ENCODE data around the gene NPTX1. TPM values are rescaled to one million over a fixed set of nuclear protein-coding genes. Genes with fewer than 3 reads are reported as not detected.

The NPTX1 gene
- total and polyA plus RNA-seq, 9 of the 15 experiments (the other 6 are each of a cell fraction or from before 2014, with no cell fraction given), result 0.04 TPM; not detected in 8

DNA sequence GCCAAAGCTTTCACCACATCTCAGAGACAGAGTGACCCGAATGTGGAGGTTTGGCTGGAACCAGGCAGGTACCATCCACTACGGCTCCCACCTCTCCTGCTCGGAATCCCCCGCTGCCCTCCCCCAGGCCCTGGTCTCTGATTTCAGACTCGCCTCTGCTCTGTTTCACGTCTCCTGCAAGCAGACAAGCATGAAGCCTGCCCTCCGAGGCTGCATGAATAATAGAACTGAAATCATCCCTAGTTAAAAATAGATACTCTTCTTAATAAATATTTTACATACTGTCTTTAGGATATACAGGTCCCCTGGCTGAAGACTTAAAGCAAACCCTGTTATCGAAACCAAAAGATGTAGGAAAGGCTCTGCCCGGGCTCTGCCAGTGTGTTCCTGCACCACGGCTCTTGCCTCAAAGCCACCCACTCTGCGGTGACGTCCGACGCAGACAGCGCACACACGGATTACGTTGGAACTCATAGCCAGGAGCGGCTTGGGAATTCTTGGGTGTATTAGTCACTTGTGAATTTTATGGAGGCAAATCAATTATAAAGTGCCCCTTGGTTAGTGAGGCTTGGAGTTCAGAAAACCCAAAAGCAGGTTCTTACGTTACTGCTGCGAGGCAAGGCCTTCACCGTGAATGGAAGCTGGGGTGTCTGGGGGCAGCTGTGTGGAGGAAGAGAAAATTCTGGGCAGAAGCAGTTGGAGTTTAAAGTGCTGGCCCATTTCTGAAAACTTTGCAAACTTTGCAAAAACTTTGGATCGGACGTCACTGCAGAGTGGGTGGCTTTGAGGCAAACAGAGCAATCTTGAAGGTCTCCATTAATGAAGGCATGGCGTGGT, 25.6 kb upstream of the NPTX1 start:
- Histone ChIP-seq H3K4me2 (ENCODE audit: insufficient read depth, low read length) (peak overlapping the region; percentile 62), H4K20me1 (replicated peaks; ENCODE audit: control insufficient read depth, insufficient read depth, low read length) (no peaks in the 10 kb centered on the region), H3K27ac (ENCODE audit: extremely low read depth, low read depth, low read length) (no peak overlapping the region), H2AFZ (ENCODE audit: low read depth, low read length) (peak overlapping the region; percentile 8; the same call in 1 of the 2 replicates), H3K27me3 (ENCODE audit: control insufficient read depth in 2 of 2, insufficient read depth in 2 of 2, low read length in 2 of 2) (peaks cover 42 to 68% of the 10 kb centered on the region in 2 experiments; a peak in 4 of 5 replicates), H3K79me2 (ENCODE audit: control insufficient read depth, insufficient read depth, low read length) (no peaks in the 10 kb centered on the region), H3K4me1 (replicated peaks in 1 of 2; ENCODE audit: control insufficient read depth in 2 of 2, insufficient read depth in 2 of 2, low read length in 2 of 2) (peaks cover 0 to 23% of the 10 kb centered on the region in 2 experiments; a peak in 3 of 5 replicates), H3K9me3 (replicated peaks; ENCODE audit: control insufficient read depth, insufficient read depth, low read depth, low read length) (no peaks in the 10 kb centered on the region), H3K9ac (ENCODE audit: insufficient read depth in 1 of 2, low read depth in 2 of 2, low read length in 2 of 2) (peak overlapping the region in 1 of 2 experiments; percentile 68; a peak in 2 of 4 replicates), H3K9me1 (ENCODE audit: control insufficient read depth, insufficient read depth, low read length) (no peaks in the 10 kb centered on the region), H3K36me3 (ENCODE audit: control insufficient read depth, insufficient read depth, low read length) (no peaks in the 10 kb centered on the region), H3K4me3 (no peak overlapping the region)
- POLR2A ChIA-PET, result interaction anchor here (0.6 kb wide), 1 partner anchor 62 kb away, joined by 3 read pairs; no protein-coding TSS in a partner anchor
- DNase-seq (ENCODE audit: extremely low read depth in 1 of 4, low spot score in 3 of 4), result no peak
- FAIRE-seq, result no peak
- CTCF ChIA-PET (ENCODE audit: low intra/inter-chr PET ratio), result no interaction called here
- WGBS (ENCODE audit: insufficient coverage, low coverage, missing lambda C conversion rate), result 22% methylated on average over 24 of the region's 24 CpGs
- intact Hi-C loops (cut with micrococcal nuclease), result no loop called here
- in situ Hi-C loops (cut with MboI), result no loop called here
- BruUV-seq (replicated peaks), result no TSS peak
- no peak for TF ChIP-seq RFX7 (CRISPR knock-in tag; IDR thresholded peaks at IDR 0.05)
- TF ChIP-seq, protein P1, sequence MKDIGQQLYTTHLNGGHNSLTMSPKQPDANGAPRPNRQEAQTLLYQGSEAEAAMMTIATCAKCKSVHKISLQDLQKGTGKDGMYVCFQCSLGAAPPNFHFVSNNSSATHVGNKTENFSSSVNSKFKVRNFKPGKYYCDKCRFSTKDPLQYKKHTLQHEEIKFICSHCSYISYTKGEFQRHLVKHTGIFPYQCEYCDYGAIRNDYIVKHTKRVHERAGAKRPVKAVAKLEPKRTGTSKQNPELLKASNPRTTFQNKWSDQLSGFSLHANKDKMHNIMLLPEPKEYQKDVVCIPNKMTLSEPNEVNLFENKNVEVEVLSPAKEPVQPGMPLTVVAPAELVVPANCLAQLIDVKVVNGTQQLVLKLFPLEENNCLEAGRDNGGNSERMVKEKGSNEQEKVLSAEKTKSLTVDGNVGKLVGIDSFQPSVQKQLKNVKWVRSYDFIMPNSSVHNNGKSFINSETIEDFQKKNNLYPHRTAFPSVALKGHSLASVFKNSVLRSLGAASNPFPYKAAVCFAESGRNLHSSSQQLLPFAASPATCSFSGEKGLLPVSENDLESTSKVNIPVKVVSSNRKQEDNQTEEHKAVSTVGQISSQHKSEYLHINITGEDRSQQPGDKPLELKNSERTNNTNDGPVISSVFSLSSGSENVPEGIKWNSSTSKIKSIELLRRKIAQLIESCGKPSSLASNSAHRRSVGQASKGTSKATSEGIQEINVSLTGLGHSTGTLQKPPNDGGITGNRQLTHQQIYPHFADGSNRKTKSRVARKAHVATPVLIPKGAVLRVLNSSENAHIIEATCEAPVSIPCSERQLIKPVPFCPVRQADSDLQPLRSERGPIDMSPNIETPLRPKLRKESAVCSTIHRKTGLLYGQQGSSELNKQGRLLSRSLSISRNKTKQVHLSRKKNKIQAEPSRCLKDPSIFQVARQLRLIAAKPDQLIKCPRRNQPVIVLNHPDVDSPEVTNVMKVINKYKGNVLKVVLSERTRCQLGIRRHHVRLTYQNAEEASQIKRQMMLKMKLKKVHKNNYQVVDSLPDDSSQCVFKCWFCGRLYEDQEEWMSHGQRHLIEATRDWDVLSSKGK (CRISPR knock-in tag; IDR thresholded peaks at IDR 0.05), result no peak
- TF ChIP-seq, protein P2, sequence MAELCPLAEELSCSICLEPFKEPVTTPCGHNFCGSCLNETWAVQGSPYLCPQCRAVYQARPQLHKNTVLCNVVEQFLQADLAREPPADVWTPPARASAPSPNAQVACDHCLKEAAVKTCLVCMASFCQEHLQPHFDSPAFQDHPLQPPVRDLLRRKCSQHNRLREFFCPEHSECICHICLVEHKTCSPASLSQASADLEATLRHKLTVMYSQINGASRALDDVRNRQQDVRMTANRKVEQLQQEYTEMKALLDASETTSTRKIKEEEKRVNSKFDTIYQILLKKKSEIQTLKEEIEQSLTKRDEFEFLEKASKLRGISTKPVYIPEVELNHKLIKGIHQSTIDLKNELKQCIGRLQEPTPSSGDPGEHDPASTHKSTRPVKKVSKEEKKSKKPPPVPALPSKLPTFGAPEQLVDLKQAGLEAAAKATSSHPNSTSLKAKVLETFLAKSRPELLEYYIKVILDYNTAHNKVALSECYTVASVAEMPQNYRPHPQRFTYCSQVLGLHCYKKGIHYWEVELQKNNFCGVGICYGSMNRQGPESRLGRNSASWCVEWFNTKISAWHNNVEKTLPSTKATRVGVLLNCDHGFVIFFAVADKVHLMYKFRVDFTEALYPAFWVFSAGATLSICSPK (IDR thresholded peaks at IDR 0.05; ENCODE audit: borderline replicate concordance), result no peak
- peak; percentile 17 for TF ChIP-seq RBBP5 (IDR thresholded peaks at IDR 0.05; ENCODE audit: borderline replicate concordance, insufficient read depth, low read length, poor library complexity, severe bottlenecking)
- no peak for TF ChIP-seq ETV5 (CRISPR knock-in tag; IDR thresholded peaks at IDR 0.05; ENCODE audit: low read depth)
- TF ChIP-seq L3MBTL2 (IDR thresholded peaks at IDR 0.05), result 0 out of 2 replicates have a peak, but pooled peaks have one; percentile 4
- ATAC-seq, result peak; percentile 27; the same call in 2 of the 3 replicates
